Occipital lobe (tissue), 2 donors: ENCODE data around the gene MIF4GD. TPM values are rescaled to one million over a fixed set of nuclear protein-coding genes. Genes with fewer than 3 reads are reported as not detected.
"Not testable (repeated sequence)": the region's sequence is repeated elsewhere in the genome, so short reads cannot be mapped to it uniquely, and the experiment has no call there.

Experiments used
- DNase-seq: peaks from one replicate; lab custom pipeline; 2025; lab: John Stamatoyannopoulos, UW
- total RNA-seq: library from RNA; depleted of rRNA; stranded (reverse); fragments of >200 nt; gene quantifications from one replicate; pipeline ENCODE4 v1.2.3, GENCODE V29; 2014

The MIF4GD gene
- total RNA-seq, 1 donor from 2014 or later = 5.0 TPM

- peak; percentile 71 for DNase-seq
Observed at GRCh38 chr17:75288770-75289114, 17.7 kb upstream of the MIF4GD start.

- no peak for DNase-seq
Observed at GRCh38 chr17:75288359-75288758, 17.3 kb upstream of the MIF4GD start.

GRCh38 chr17:75287221-75287620, 16.2 kb upstream of the MIF4GD start:
- DNase-seq = no peak

- no peak for DNase-seq
Observed at GRCh38 chr17:75285123-75285522, 14.1 kb upstream of the MIF4GD start.

GRCh38 chr17:75280189-75280588, 9.2 kb upstream of the MIF4GD start:
- not testable (repeated sequence) for DNase-seq

GRCh38 chr17:75277664-75278071, 6.6 kb upstream of the MIF4GD start:
- no peak for DNase-seq

GRCh38 chr17:75273977-75274708, 3.1 kb upstream of the MIF4GD start:
- DNase-seq = no peak

- DNase-seq = no peak
Observed at GRCh38 chr17:75272848-75273184, 1.8 kb upstream of the MIF4GD start.

GRCh38 chr17:75271955-75272847, 1.2 kb upstream of the MIF4GD start:
- peak; percentile 43 for DNase-seq

GRCh38 chr17:75271233-75271954, 363 bp upstream of the MIF4GD start:
- peak; percentile 66 for DNase-seq

GRCh38 chr17:75270218-75270965, 639 bp downstream of the MIF4GD start:
- no peak for DNase-seq

- DNase-seq = no peak
Observed at GRCh38 chr17:75269844-75270217, 1.2 kb downstream of the MIF4GD start.

- DNase-seq = no peak
Observed at GRCh38 chr17:75267411-75268232, 3.4 kb downstream of the MIF4GD start.

GRCh38 chr17:75267153-75267410, 3.9 kb downstream of the MIF4GD start:
- no peak for DNase-seq

GRCh38 chr17:75266316-75267152, 4.5 kb downstream of the MIF4GD start:
- DNase-seq = no peak

GRCh38 chr17:75265614-75266315, 5.3 kb downstream of the MIF4GD start:
- no peak for DNase-seq

- no peak for DNase-seq
Observed at GRCh38 chr17:75263055-75263454, 8.0 kb downstream of the MIF4GD start.

GRCh38 chr17:75262112-75262606, 8.9 kb downstream of the MIF4GD start:
- DNase-seq = no peak
